Renal cortical epithelial cell (primary cell): ENCODE measurements around the gene PMPCA. TPM values are rescaled to one million over a fixed set of nuclear protein-coding genes. Genes with fewer than 3 reads are reported as not detected.

Source experiments
- DNase-seq: peaks from one replicate; pipeline ENCODE4 v3.0.0-alpha.2; 2011; ENCODE audit warnings: low read depth
- total RNA-seq: library from RNA; depleted of rRNA; stranded (reverse); fragments of >200 nt; gene quantifications from 2 replicates; pipeline ENCODE4 v1.2.3, GENCODE V29; 2014

PMPCA gene
- total RNA-seq, 1 donor from 2014 or later: 45.8 TPM

DNA sequence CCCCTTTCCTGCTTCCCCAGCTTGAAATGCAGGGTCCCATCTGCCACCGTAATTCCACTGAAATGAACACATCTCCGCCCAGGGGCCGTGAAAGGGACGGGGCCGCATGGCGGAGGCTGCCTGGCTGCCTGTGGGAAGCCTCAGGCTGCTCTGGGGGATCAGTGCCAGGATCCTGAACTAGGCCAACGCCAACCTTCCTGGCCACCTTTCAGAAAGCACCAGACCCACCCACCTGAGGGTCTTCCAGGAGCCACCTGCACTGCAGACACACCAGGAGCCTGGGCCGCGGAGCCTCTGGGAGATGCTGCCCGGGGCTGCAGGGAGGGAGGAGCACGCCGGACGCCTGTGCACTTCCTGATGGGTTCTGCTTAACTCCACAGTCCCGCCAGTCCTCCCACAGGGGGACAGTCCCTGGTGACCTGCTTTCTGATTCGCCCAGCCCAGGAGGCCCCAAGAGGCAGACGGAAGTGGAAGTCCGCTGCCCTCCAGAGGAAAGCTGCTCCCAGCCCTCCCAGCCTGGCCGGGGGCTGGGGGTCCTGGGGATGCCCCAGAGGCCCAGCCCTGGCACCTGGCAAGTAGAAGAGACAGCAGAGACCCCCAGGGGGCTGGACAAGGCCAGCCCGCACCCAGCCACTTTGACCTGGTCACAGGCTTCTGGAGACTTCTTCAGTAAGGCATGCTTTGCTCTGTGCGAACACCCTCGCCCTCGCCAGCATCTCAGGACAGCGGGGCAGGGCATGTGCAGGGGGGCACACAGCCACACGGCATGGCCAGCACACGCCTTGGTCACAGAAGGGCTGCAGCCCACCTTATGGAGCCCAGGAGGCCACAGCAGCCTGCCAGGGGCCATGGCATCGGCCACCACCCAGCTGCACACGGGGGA is 36.9 kb upstream of the PMPCA start, which contains the start of gene CARD9:
TSS of gene CARD9 (minus strand) at position 370 of the 883 bp plus-strand sequence. CDS start 1,591 bp downstream, outside the sequence.
- DNase-seq: no peak

DNA sequence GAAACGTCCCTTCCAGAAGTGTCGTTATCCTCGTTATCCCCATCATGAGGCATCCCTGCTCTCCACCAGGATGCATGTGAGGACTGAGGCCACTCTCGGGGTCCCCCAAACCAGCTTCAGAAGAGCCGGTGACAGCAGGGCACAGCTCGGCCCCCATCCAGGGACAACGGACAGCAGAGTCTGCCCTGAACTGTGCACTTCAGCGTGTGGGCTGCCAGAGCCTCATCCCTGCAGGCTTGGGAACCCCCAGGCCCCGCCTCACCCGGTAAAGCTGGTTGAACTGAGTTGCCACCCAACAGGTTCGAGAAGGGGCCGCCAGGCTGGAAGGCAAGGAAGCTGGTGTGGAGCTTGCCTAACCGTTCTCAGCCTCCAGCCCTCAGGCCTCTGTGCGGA is 36.3 kb upstream of the PMPCA start:
- no peak for DNase-seq

DNA sequence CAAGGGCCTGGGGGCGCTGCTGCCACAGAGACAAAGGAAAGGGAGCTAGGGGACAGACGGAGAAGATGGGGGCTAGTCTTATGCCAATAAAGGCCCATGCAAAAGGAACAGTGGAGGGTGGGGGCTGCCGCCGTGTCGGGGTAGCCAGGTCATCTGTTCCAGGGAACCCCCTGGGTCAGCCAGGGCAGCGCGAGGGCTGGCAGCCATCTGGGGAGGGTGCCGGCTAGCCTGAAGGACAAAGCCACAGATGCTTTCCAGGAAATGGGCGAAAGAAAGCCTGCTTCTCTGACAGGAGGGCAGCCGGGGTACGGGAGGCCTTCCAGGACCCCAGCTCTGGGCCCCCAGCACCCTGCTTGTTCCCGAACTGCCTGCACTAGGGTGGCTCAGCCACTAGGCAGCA is 35.4 kb upstream of the PMPCA start:
- DNase-seq: no peak

DNA sequence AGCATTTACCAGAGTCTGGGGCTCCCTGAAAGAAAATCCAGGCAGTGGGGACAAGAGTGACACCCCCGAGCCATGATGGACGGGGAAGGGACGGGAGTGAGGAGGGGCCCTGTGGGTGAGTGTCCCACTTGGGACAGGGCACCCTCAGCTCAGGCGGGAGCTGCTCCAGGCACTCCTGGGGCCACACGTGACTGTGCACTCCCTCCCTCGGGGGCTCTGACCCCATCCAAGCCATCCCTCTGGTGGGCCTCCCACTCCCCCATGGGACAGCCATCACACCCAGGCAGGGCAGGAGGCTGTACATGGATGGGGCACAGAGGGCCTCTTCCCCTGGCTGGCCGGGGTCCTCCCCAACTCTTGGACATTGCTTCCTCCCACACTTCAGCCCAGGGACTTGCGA is 34.0 kb upstream of the PMPCA start:
- DNase-seq: no peak

DNA sequence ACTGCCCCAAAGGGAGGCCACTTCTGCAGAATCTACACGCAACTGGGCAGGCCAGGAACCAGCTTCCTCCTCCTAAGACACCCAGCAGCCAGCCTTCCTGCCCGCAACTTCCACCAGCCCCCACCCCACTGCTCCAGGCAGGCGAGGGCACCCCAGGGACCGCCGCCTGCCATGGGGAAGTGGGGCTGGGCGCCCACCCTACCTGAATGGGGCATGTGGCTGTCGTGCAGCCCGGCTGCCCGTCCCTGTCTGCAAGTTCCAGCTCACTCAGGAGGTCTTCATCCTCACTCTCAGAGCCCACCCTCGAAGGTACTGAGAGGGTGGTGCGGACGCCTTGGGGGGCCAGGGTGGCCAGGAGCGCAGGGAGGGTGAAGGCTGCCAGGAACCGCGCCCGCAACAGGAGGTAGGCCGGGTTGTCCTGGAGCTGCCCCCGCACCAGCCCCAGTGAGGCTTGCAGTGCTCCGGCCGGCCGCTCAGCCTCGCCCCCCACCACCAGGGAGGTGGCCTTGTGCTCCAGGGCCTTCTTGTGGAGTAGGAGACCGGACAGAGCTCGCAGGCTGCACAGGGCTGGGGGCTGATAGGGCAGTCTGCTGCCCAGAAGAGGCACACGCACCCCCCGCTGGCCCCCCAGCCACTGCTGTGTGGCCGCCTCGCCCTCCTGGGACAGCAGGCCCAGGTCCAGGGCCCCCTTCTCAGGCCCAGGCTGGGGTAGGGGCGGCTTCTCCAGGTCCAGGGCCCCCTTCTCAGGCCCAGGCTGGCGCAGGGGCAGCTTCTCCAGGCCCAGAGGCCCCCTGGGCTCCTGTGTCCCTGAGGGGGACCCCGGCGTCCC is 32.9 kb upstream of the PMPCA start:
- no peak for DNase-seq

DNA sequence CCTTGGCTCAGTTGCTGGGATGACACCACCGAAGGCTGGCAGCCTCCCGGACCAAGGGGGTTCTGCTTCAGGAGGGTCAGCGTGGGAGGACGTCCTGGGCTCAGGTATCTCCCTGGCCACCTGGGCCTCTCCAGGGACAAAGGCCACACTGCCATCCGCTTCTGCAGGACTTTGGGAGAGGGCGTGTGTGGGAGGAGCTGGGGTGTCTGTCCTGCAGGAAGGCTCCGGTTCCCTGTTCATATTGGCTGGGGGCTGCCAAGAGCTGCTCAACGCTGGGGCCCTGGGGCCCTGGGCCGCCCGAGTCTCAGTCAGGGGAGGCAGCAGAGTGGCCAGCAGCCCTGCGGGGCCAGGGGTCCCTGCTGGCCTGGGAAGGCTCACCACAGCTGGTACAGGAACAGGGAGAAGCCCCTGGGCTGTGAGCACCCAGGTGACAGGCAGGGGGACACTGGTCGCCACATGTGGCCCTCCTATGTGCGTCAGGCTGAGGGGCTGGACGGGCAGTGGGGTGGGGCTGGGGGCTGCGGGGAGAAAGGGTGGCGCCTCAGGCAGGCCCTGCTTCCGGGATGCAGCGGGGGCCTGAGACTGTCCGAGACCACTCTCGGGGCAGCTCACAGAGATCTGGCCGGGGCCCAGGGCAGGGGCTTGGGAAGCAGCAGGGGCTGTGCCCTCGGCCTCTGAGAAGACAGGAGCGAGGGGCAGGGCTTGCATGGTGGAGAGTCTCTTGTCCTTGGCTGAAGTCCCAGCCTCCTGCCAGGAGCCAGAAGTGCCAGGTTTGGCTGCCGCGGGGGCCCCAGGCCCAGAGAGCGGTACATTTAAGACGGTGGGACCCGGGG is 32.1 kb upstream of the PMPCA start:
- DNase-seq: no peak

DNA sequence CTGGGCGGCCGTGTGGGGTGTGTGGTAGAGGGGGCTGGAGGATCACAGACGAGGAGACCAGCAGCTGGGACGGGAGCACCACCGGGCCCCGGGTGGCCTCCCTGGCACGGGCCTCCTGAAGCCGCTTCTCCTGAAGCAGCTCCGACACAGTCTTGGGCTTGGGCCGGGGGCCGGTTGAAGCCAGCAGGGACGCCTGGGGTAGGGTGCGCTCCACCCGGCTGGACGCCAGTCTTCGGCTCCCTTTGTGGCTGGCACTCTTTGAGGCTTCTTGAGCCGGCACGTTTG is 31.5 kb upstream of the PMPCA start:
- no peak for DNase-seq

DNA sequence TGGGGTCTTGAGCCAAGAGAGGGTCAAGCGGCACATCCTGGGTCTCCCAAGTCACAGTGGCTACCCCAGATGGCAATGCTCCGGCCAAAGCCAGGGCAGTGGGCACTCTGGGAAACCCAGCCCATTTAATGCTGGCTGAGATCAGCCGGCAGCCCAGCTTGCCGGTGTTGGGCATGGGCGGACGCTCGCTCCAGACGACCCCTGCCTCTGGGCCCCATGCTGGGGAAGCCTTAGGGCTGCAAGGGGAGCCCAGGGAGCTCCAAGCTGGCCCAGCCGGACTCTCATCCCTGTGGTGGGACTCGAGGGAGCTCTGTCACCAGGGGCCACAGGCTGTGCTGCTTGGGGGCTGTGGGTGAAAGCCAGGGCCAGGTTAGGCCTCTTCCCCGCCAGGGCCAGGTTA is 31.1 kb upstream of the PMPCA start:
- DNase-seq: no peak

DNA sequence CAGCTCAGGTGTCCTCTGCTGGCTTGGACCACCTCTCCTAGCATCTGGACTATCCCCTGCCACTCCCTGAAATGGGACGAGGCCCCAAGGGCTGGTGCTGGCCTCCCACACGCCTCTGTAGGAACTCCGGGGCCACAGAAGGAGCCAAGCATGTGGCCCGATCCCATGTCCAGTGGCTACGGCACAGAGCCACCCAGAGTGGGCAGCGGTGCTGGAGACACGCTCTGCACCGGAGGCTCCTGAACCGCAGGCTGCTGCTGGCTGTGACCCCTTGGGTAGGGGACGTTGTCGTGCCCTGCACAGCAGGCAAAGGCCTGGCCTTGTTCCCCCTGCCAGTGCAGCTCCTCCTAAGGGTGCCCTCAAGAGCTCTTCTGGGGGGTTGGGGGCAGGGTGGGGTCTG is 30.6 kb upstream of the PMPCA start:
- DNase-seq: no peak

DNA sequence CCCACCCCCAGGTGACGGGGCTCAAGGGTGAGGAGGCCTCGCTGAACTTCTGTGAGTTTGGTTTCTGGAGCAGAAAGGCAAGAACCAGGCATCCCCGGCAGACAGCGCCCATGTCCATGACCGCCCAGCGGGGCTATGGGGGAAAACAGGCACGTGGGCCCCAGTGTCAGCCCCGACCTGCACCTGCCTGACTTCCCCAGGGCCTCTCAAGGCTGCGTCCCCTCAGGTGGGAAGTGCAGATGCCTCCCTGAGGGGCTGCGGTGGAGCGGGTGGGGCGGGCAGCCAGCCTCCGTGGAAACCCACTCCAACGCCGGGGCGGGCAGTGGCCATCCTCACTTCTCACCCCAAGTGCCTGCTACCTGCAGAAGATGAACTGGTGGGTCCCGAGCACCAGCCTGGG is 30.1 kb upstream of the PMPCA start:
- no peak for DNase-seq

DNA sequence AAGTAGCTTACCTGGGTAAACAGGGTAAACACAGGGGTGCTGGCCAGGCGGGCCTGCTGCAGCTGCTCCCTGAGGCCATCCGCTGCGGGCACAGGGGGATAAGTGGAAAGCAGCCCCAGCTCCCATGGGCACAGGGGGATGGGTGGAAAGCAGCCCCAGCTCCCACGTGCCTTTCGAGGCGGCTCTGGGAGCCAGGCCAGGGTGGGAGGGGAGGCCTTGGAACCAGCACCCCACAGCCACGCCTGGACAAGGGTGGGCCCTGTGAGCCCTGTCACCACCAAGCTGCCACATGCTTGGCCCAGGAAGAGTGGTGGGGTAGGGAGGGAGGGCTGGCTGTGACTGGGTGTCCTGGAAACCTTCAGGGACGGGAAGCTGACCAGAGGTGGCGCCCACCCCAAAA is 29.1 kb upstream of the PMPCA start:
- no peak for DNase-seq

DNA sequence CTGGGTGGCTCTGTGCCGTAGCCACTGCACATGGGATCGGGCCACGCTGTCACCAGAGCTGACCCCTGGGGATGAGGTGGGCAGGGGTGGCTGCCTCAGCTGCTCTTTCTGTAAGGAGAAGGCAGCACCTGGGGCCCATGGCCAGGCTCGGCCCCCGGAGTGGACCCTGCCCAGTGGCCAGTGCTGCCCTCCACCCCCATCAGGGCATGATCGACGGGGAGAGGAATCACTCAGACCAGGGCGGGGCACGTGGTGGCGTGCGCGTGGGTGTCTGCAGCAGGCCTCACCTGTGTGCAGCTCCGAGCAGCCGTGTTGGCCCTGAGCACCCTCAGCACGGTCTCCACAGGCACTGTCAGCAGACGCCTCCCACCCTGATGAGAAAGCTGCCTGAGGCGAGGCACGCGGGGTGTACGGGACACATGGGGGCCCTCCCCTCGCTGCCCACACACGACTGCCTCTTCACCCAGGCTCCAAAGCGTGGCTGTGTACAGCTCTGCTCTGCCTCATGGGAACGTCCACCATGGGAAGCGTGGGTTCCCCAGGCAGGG is 28.4 kb upstream of the PMPCA start:
- no peak for DNase-seq

DNA sequence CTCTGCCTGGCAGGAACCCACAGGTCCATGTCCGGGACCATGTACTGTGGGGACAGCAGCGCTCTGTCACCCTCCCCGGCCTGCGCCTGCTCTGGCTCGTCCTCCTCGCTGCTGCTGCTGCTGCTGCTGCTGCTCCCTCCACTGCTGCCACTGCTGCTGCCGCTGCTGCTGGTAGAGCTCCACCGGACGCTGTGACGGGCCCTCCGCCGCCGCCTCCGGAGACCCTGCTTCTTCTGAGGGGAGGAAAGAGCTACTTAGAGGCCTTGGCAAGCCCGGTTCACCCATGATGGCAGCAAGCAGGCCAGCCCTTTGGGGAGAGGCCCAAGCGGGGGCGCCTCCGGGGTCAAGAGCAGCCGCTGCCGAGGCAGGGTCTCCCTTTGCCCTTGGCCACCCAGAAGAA is 27.0 kb upstream of the PMPCA start:
- no peak for DNase-seq

DNA sequence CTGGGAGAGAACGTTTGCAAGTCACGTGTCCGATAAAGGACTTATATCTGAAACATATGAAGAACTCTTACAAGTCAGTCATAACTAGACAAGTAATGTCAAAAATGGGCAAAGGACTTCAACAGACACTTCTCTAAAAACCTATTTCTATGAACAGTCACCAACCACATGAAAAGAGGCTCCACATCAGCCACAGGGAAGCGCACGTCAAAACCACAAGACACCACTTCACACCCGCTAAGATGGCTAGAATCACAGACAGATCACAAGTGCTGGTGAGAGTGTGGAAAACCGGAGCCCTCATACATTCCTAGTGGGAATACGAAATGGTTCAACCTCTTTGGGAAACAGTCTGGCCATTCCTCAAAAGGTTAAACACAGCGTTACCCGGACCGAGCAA is 25.4 kb upstream of the PMPCA start:
- no peak for DNase-seq

DNA sequence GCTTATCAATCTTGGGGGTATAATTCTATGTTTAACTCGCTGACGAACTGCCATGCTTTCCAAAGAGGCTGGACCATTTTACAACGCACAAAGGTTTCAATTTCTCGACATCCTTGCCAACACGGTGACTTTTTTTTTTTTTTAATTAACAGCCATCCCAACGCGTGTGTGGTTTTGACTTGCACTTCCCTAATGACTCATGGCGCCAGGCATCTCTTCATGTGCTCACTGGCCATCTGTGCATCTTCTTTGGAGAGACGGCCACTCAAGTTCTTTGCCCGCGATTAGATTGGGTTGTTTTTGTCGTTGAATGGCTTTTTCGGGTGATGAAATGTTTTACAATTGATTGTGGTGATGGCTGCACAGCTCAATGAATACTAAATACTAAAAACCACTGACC is 24.4 kb upstream of the PMPCA start:
- DNase-seq: no peak

DNA sequence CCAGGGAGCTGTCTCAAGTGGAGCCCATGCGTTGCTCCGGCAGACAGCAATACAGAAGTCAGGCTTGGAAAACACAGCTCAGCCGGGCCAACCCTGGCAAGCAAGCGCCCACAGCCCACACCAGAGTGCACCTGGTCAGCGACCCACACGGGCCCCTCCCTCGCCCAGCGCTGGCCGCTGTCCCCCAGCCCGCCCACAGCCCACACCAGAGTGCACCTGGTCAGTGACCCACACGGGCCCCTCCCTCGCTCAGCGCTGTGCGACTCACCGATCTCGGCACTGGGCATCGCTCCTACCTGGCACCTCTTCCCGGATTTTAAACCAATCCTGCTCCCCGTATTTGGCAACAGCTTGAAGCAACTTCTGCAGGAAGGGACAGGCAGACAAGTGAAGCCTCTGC is 23.2 kb upstream of the PMPCA start:
- no peak for DNase-seq

DNA sequence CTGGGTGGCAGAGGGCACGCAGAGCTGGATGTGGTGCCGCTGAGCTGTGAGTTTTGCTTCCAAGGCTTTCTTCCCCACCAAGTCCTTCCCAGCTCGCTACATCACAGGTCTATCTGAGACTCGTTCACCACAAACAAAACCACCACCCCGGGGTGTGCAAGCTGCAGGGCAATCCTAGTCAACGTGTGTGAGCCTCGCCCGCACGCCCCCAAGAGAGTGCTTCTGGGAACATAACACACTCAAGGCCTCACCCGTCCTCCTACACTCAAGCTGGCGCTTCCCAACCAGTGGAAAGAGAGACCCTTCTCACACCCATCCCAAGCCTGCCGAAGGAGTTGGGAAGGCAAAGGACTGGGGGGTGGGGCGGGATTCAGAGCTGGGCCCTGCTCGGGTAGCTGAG is 21.1 kb upstream of the PMPCA start:
- no peak for DNase-seq

DNA sequence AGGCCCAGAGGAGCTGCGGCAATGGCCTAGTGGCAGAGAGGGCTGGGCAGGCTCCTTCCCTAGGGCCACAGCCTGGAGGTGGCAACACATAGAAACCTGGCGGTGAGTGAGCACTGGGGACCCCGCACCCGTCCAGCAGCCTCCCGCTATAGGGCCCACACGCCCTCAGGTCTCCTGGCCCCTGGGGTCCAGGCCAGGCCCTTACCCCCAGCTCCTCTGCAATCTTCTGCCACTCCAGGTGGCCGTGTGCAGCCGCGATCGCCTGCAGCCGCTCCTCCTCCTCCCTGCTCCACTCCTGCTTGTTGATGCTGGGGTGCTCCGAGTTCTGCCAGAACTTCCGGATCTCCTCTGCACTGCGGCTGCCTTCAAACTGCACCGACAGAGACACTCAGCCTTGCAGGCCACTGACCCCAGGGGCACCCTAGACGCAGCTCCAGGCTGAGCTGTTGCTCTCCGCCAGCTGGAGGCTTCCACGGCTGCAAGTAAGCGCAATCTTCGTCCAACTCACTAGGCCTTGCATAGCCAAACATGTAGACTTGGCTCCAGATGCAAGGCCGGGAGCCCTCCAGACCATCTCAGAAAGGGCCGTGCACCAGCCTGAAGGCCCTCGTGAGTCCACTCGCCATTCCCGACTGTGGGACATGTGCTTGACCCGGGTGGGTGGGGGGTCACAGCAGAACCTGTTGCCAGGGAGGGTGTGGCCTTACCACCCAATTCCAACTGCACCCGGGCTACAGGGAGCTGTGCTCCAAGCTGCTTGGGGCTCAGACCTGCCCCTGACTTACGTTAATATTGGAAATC is 18.5 kb upstream of the PMPCA start:
- no peak for DNase-seq

DNA sequence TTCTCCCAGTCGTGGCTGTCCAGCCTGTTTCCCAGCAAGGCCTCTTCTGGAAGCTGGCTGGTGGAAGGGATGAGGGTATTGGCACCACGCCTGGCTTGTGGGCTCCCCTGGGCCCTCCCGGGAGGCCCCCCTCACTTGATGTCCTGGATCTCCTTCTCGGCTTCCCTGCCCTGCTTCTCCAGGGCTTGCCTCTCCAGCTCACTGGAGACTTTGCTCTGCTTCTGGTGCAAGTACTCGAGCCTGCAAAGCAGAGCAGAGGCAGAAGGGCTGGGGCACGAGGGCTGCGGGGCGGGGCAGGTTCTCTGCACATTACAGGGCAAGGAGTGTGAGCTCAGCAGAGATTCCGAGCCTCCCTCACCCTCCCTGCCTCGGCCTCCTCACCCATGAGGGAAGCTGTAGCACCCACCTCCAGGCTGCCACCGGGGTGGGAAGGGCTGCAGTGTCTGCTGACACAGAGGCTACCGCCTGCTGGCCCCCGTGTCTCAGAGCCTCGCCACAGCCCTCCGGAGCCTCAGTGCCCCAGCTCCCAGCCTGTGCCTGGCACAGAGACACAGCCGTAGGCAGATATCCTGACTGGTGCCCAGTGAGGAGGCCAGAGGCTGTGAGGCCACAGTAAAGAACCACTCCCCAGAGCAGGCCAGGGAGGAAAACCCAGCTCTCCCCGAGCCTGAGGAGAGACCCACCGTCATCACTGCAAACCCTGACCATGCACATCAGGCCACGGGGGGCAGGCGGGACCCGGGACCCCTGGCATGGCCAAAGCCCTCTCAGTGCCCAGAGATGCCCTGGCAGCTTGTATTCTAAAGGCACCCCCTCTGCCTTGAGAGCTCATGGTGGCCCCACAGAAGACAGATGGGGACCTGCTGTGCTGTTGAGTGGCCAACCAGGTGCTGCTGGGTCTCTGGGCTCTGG is 17.7 kb upstream of the PMPCA start:
- DNase-seq: no peak

DNA sequence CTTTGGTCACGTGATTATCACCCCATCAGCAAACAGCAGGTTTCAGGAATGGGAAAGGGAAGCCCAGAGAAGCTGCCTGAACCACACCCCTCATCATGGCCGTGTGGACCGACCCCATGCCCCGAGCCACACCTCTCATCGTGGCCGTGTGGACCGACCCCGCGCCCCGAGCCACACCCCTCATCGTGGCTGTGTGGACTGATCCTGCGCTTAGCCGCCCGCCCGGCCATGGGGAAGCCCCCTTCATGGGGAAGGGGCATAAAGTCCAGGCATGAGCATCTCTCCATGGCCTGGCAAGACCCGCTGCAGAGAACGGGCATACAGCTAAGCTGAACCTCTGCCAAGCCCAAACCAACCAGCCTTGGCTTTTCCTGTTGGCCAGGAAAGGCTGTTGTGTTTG is 16.9 kb upstream of the PMPCA start:
- DNase-seq: no peak
